IPS-18a (cell line): Measurements from ENCODE around the gene KLLN.
"Not testable (repeated sequence)": the region's sequence is repeated elsewhere in the genome, so short reads cannot be mapped to it uniquely, and the experiment has no call there.

ENCODE experiments used
- H3K27ac ChIP-seq: one replicate; pipeline ENCODE4 v1.5.1; 2013; ENCODE audit warnings: low read length
- H3K27me3 ChIP-seq: one replicate; pipeline ENCODE4 v1.6.1; 2013; ENCODE audit warnings: mild to moderate bottlenecking, low read length; ENCODE audit not compliant: control insufficient read depth, insufficient read depth
- H3K36me3 ChIP-seq: one replicate; pipeline ENCODE4 v1.6.1; 2013; ENCODE audit warnings: low read depth, low read length; ENCODE audit not compliant: control insufficient read depth
- H3K4me1 ChIP-seq: one replicate; pipeline ENCODE4 v1.6.1; 2013; ENCODE audit warnings: low read depth, low read length; ENCODE audit not compliant: control insufficient read depth
- H3K4me3 ChIP-seq: one replicate; pipeline ENCODE4 v1.5.1; 2013; ENCODE audit warnings: low read length
- H3K9ac ChIP-seq: one replicate; pipeline ENCODE4 v1.6.1; 2013; ENCODE audit warnings: mild to moderate bottlenecking, low read length, moderate library complexity
- H3K9me3 ChIP-seq: one replicate; pipeline ENCODE4 v1.6.1; 2013; ENCODE audit warnings: low read depth, low read length; ENCODE audit not compliant: control insufficient read depth

The KLLN gene

DNA sequence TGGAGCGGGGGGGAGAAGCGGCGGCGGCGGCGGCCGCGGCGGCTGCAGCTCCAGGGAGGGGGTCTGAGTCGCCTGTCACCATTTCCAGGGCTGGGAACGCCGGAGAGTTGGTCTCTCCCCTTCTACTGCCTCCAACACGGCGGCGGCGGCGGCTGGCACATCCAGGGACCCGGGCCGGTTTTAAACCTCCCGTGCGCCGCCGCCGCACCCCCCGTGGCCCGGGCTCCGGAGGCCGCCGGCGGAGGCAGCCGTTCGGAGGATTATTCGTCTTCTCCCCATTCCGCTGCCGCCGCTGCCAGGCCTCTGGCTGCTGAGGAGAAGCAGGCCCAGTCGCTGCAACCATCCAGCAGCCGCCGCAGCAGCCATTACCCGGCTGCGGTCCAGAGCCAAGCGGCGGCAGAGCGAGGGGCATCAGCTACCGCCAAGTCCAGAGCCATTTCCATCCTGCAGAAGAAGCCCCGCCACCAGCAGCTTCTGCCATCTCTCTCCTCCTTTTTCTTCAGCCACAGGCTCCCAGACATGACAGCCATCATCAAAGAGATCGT lies 690 bp upstream of the KLLN start:
- not testable (repeated sequence) for H3K27ac ChIP-seq, H3K36me3 ChIP-seq, H3K27me3 ChIP-seq, H3K9me3 ChIP-seq
- peak overlapping the region; percentile 80 for H3K9ac ChIP-seq
- H3K4me1 ChIP-seq = peaks cover 28% of the 10 kb centered on the region
- H3K4me3 ChIP-seq = peak overlapping the region; percentile 84

DNA sequence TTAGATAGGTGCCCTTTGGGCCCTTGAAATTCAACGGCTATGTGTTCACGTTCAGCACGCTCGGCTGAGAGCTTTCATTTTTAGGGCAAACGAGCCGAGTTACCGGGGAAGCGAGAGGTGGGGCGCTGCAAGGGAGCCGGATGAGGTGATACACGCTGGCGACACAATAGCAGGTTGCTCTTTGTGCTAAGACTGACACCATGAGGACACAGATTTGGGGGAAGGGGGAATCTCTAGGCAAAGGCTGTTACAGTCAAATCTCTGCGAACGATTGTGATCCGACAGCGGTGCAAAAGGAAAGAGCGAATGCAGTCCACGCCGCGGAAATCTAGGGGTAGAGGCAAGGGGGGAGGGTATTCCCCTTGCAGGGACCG lies 667 bp downstream of the KLLN start:
- Histone ChIP-seq H3K9me3 (no peaks in the 10 kb centered on the region), H3K9ac (peak overlapping the region; percentile 80), H3K4me3 (peak overlapping the region; percentile 75), H3K36me3 (no peaks in the 10 kb centered on the region), H3K27ac (peak overlapping the region; percentile 58), H3K4me1 (peaks cover 20% of the 10 kb centered on the region), H3K27me3 (peaks cover 9% of the 10 kb centered on the region)

DNA sequence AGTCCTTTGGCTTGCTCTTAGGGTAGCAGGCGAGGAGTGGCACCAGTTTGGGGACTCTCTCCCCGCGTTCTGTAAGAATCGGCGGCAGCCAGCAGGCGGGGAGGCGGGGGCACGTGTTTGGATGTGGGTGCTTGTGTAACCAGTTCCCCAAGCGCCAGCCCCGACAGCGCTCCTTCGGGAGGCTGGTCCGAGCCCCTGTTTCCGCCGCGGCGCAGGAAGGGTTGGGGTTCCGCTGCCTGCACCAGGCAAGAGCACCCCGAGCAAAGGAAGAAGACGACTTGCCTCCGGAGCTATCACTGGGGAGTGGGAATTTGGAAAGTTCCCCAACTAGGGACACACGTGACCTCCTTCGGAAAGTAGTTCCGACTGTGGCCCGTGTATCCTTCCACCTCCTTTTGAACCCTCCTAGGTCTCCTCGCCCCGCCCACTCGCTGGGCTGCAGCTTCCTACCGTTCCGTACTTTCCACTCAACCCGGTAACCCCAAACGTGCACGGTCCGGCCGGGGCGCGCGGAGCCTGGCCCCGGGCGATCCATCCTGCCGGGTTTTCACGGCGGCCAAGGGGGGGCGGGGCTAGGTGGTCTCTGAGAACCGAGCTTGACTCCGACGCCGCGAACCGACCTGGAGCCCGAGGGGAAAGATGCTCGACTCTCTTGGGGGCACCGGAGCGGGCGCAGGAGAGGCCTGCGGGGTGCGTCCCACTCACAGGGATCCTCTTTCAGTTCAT lies 1.2 kb downstream of the KLLN start:
- no peaks in the 10 kb centered on the region for H3K36me3 ChIP-seq
- peak overlapping the region; percentile 58 for H3K27ac ChIP-seq
- no peaks in the 10 kb centered on the region for H3K9me3 ChIP-seq
- peak overlapping the region; percentile 75 for H3K4me3 ChIP-seq
- peaks cover 9% of the 10 kb centered on the region for H3K27me3 ChIP-seq
- H3K4me1 ChIP-seq = peaks cover 17% of the 10 kb centered on the region
- peak overlapping the region; percentile 80 for H3K9ac ChIP-seq

DNA sequence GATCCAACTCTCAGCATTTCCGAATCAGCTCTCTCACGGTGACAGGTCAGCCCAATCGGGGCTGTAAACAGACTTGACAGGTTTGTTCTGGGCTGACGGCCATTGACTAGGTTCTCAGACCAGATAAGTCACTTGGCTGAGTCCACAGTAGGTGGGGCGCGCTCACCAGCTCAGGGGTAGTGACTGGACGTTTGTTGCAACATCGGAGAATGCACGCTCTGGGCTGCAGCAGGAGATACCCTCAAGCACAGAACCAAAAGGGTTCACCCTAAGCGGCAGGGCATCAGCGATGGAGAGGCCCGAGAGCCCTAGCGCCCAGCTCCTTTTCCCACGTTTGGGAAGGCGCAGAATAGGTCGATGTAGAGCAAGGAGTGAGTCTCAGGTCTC lies 1.8 kb downstream of the KLLN start:
- peak overlapping the region; percentile 75 for H3K4me3 ChIP-seq
- no peaks in the 10 kb centered on the region for H3K36me3 ChIP-seq
- H3K9me3 ChIP-seq = no peaks in the 10 kb centered on the region
- H3K27me3 ChIP-seq = peaks cover 9% of the 10 kb centered on the region
- peaks cover 12% of the 10 kb centered on the region for H3K4me1 ChIP-seq
- H3K9ac ChIP-seq = peak overlapping the region; percentile 66
- no peak overlapping the region for H3K27ac ChIP-seq

DNA sequence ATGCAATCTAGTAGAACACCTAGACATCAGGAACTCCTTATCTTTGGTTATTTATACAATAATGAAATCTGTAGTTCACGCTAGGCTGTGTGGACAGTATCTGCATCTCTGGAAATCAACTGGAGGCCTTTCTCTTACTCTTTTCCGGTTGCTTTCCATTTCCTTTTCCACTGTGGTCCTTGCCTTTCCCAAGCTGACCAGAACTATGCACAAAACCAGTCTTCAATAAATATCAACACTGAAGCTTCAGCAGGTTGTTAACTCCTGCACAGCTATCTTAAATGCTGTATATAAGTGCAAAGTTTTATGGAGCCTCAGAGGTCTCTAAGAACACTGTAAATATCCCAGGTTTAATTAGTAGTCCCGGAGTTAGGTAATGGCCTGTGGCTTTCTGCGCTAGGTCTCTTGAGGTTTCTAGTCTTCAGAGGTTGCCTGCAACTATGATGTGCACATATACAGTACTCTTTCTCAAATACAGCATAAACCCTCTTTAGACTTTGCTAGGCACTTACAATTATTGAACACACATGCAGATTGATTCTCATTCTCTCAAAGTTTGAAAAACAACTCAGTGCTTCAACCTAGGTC lies 2.4 kb downstream of the KLLN start:
- Histone ChIP-seq H3K4me3 (peak overlapping the region; percentile 75), H3K27ac (no peak overlapping the region), H3K9me3 (no peaks in the 10 kb centered on the region), H3K36me3 (no peaks in the 10 kb centered on the region), H3K9ac (no peak overlapping the region), H3K4me1 (peaks cover 8% of the 10 kb centered on the region), H3K27me3 (peaks cover 9% of the 10 kb centered on the region)

DNA sequence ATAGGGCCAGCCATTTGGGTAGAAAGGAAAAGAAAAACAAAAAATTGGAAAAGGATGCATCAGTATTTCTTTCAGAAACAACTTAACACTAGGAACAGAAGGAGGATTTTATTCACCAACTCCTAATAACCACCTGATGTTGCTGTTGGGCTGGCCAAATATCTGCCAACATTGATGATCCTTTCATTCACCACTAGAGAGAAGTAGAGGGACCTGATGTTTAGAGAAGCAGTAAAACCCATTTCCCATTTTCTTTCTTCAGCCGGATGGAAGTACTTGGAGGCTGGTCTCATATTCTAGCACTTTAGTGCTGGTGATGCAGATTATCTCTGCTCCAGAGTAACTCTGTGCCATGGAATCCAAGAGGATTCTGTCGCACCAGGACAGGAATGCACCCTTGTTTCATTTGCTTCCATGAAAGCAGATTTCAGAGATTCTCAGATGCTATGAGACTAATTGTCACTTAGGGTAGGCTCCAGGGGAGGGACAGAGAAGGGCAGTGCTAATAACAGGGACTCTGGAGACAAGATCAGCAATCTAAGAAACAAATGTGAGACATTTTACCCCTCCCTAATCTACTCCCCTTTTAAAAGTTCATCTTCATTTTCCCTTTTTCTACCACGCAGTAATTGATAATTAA lies 3.1 kb downstream of the KLLN start:
- H3K27me3 ChIP-seq = peaks cover 9% of the 10 kb centered on the region
- no peaks in the 10 kb centered on the region for H3K9me3 ChIP-seq
- H3K9ac ChIP-seq = no peak overlapping the region
- no peak overlapping the region for H3K27ac ChIP-seq
- no peak overlapping the region for H3K4me3 ChIP-seq
- peaks cover 6% of the 10 kb centered on the region for H3K4me1 ChIP-seq
- H3K36me3 ChIP-seq = no peaks in the 10 kb centered on the region

DNA sequence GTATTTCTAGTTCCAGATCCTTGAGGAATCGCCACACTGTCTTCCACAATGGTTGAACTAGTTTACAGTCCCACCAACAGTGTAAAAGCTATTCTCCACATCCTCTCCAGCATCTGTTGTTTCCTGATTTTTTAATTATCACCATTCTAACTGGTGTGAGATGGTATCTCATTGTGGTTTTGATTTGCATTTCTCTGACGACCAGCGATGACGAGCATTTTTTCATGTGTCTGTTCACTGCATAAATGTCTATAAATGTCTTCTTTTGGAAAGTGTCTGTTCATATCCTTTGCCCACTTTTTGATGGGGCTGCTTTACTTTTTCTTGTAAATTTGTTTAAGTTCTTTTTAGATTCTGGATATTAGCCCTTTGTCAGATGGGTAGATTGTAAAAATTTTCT lies 7.7 kb downstream of the KLLN start:
- H3K4me1 ChIP-seq, H3K4me3 ChIP-seq, H3K27ac ChIP-seq, H3K9ac ChIP-seq, H3K36me3 ChIP-seq, H3K9me3 ChIP-seq, H3K27me3 ChIP-seq: not testable (repeated sequence)

DNA sequence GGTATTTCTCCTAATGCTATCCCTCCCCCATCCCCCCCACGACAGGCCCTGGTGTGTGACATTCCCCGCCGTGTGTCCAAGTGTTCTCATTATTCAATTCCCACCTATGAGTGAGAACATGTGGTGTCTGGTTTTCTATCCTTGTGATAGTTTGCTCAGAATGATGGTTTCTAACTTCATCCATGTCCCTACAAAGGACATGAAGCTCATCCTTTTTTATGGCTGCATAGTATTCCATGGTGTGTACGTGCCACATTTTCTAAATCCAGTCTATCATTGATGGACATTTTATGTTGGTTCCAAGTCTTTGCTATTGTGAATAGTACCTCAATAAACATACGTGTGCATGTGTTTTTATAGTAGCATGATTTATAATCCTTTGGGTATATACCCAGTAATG lies 8.1 kb downstream of the KLLN start:
- H3K9me3 ChIP-seq, H3K36me3 ChIP-seq, H3K4me1 ChIP-seq, H3K27me3 ChIP-seq, H3K4me3 ChIP-seq, H3K27ac ChIP-seq, H3K9ac ChIP-seq: not testable (repeated sequence)

DNA sequence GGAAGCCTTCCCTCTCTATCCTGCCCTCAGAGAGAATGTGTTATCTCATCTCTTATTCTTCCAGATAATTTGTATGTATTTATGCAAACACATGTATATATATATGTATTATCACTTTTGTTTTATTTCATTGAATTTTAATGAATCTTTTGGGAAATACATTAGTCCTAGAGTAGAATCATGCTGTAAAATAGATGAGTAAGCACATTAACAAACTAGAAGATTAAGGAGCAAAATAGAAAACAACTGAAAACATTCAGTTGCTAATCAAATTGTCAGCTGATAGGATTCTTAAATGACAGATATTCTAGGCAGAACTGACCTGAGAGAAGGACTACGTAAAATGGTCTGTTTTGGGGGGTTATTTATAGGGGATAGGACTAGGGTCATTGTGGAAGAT lies 11.2 kb downstream of the KLLN start:
- H3K27ac ChIP-seq = no peak overlapping the region
- H3K4me3 ChIP-seq = no peak overlapping the region
- H3K27me3 ChIP-seq = no peaks in the 10 kb centered on the region
- no peaks in the 10 kb centered on the region for H3K36me3 ChIP-seq
- no peaks in the 10 kb centered on the region for H3K4me1 ChIP-seq
- H3K9me3 ChIP-seq = no peaks in the 10 kb centered on the region
- H3K9ac ChIP-seq = no peak overlapping the region

DNA sequence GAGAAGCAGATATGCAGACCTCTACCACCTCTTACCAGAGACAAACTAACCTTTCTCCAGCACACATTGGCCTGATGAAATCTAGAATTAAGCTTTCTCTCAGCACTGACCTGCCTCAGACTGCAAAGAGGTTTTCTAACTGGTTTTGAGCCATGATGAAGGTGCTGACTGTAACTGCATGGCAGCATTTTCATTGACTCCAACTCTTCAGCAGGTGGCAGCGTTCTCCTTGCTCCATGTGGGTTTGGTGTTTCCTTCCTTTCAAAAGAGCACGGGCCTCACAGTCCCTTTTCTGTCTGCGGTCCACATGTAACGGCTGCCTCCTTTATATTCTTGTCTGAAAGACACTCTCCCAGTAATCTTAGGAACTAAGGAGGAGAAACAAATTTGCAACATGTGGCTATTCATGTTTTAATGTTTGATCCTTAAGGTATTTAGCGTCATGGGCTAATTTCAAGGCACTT lies 12.6 kb downstream of the KLLN start:
- H3K4me3 ChIP-seq = no peak overlapping the region
- H3K36me3 ChIP-seq = no peaks in the 10 kb centered on the region
- H3K4me1 ChIP-seq = no peaks in the 10 kb centered on the region
- H3K27me3 ChIP-seq = no peaks in the 10 kb centered on the region
- no peak overlapping the region for H3K9ac ChIP-seq
- H3K9me3 ChIP-seq = no peaks in the 10 kb centered on the region
- no peak overlapping the region for H3K27ac ChIP-seq

DNA sequence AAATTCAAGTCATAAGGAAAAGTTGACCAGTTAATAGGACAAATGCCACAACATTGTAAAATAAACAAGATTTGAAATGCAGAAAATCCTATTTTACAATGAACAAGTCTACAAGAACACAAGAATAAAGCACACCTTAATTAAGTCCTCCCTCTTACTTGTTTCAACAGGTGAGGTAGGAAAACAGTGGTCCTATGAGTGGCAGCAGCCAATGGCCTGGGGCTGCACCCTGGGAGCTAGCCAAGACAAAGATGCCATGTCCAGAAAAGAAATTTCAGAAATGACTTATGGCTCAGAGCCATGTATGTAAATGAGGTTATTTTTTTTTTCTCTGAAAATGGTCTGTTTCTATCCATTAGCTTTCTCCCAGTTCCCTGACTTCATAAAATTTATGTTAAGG lies 14.3 kb downstream of the KLLN start:
- no peaks in the 10 kb centered on the region for H3K9me3 ChIP-seq
- H3K9ac ChIP-seq = no peak overlapping the region
- H3K4me1 ChIP-seq = no peaks in the 10 kb centered on the region
- H3K27ac ChIP-seq = no peak overlapping the region
- H3K4me3 ChIP-seq = no peak overlapping the region
- H3K36me3 ChIP-seq = no peaks in the 10 kb centered on the region
- no peaks in the 10 kb centered on the region for H3K27me3 ChIP-seq
